ENCODE measurements around the gene SRSF7.
A peak's percentile ranks its signal among the peaks of the same experiment; 100 is the strongest.
"Not testable (repeated sequence)": the region's sequence is repeated elsewhere in the genome, so short reads cannot be mapped to it uniquely, and the experiment has no call there.

The SRSF7 gene

DNA sequence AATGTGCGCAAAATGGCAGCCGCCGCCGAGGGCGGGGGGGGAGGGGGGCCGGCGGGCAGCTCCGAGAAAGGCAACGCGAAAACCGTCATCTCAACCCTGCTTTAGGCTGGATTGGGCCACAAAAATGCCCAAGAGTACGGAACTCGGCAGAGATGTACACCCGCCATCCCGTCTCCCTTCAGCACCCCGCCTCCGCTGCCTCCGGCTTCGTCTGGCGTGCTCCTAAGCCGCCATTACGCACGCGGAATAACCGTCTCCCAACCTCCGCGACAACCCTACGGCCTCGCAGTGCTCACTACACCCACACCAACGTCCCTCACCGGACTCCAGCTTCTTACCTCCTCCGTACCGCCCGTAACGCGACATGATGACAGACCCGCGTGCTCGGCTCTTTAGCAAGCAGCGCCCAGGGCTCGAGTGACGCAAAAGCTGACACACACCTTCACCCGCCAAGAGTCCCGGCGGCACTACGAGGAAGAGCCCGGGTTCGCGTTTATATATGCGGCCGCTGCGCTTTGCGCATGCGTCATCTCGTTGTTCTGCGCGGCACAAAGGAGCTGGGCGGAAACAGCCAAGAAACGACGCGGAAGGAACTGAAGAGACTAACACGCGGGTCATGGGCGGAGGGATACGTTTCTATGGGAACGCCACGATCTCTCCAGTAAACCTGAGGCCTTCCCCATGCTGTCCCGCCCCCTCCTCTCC lies at the start of gene SRSF7:
TSS of gene SRSF7 (minus strand) at position 471 of the 705 bp plus-strand sequence. CDS start at position 366, 105 bp downstream.
- DNase-seq (ENCODE audit: low read depth in 2 of 3, low spot score in 2 of 3) = peak; percentile 93 to 100 (median 100)

DNA sequence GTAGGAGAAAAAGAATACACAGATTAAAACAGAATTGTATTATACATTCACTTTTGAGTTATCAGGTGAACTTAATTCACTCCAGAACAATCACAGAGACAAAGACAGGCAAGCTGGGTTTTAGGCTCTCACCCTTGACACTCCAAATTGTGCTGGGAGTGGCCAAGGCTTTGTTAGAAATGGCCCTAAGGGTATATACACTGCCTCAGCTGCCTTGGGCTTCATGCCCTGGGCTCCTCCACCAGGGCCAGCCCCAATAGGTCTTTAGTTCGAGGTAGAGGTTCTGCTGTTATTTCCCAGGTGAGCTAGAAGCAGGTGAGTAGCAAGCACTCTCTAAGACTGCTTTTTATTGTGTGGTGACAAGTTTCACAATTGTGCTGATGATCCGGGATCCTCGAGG lies 46.8 kb upstream of the SRSF7 start:
- no peak for DNase-seq (ENCODE audit: low read depth in 2 of 3, low spot score in 2 of 3)

DNA sequence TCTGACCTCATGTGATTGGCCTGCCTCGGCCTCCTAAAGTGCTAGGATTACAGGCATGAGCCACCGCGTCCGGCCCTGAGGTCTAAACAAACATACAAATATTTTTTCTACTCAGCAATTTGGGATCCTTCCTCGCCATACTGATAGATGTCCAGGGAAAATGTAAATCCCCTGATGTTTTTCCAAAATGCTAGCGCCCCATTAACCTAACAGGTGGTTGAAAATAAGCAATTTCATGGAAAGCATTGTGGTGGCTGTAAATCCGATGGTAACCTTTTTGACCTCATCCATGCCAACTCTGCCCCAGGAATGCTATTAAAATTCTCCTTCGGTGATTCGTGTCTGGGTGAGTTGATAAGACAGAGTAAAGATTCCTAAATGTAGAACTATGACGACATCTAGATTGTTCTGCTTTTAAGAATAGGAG lies 46.1 kb upstream of the SRSF7 start:
- DNase-seq (ENCODE audit: low read depth in 2 of 3, low spot score in 2 of 3) = no peak

DNA sequence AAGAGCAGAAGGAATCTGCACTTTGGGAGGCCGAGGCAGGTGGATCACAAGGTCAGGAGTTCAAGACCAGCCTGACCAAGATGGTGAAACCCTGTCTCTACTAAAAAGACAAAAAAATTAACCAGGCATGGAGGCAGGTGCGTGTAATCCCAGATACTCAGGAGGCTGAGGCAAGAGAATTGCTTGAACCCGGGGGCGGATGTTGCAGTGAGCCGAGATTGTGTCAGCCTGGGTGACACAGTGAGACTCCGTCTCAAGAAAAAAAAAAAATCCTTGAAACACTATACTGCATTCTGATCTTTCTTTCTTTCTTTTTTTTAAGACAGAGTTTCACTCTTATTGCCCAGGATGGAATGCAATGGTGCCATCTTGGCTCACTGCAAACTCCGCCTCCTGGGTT lies 43.9 kb upstream of the SRSF7 start:
- not testable (repeated sequence) for DNase-seq (ENCODE audit: low read depth in 2 of 3, low spot score in 2 of 3)

DNA sequence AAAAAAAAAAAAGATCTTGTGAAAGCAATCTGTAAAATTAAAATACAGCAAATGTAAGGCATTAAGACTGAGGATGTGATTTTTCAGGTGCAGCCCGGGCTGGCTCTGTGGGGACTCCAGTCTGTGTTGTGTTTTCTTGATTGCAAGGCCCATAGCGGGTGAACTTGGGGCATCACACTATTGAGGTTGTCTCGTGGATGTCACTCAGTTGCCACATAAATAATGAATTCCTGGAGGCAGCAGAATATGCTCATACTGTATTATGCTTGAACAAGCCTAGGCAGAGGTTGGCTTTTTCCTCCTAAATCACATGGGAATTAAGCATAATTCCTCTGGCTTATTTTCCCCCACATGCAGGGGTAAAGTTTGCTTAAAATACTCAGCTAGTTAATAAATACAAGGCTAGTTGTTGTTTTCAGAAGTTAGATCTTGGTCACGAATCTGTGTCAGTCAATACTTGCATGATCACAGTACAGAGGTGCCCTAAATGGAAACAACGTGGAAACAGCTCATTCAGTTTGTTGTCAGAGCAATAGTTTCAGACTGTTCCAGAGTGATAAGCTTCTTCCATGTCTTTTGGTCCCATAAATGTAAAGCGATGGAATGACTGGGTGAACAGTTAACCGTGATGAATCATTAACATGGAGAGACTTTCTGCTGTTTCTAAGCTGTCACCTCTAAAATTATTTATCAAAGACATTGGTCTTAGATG lies 43.2 kb upstream of the SRSF7 start:
- no peak for DNase-seq (ENCODE audit: low read depth in 2 of 3, low spot score in 2 of 3)

DNA sequence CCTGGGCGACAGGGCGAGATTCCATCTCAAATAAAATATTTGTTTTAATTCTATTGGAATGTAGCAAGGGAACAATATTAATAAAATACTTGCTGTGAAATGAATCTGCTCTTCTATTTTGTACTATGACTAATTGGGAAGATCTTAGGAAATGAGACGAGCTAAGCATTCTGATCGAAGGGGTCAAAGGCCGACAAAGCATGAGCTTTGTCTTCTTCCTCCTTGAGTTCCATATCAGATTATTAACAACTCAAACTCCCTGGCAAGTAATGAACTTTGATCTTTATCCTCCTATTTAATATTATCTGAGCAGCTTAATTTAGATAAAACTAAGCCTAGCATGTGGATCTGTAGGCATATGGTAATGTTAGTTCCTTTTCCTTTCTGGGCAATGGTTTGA lies 42.4 kb upstream of the SRSF7 start:
- DNase-seq (ENCODE audit: low read depth in 2 of 3, low spot score in 2 of 3) = no peak

DNA sequence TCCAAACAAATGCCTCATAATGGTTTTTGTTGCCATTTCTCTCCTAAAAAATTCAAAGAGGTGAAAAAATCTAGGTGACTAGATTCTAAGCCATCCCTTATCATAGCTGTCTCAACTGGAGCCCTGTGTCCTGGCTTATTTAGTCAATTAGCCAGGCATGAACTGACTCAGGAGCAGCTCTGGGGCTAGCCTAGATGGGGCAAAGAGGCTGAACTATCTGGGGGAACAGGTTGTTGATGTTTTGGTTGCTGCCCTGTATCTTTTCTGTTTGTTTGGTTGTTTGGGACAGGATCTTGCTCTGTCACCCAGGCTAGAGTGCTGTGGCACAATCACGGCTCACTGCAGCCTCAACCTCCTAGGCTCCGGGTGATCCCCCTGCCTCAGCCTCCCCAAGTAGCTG lies 41.6 kb upstream of the SRSF7 start:
- no peak for DNase-seq (ENCODE audit: low read depth in 2 of 3, low spot score in 2 of 3)

DNA sequence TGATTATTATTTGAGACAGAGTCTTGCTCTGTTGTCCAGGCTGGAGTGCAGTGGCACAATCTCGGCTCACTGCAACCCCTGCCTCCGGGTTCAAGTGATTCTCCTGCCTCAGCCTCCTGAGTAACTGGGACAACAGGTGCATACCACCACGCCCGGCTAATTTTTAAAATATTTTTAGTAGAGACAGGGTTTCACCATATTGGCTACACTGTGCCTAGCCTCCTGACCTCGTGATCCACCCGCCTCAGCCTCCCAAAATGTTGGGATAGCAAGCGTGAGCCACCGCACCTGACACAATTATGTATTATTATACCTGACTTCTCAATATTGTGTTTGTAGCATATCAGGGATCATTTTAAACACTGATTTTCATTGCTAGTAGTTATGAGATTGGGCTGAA lies 41.2 kb upstream of the SRSF7 start:
- DNase-seq (ENCODE audit: low read depth in 2 of 3, low spot score in 2 of 3) = not testable (repeated sequence)

DNA sequence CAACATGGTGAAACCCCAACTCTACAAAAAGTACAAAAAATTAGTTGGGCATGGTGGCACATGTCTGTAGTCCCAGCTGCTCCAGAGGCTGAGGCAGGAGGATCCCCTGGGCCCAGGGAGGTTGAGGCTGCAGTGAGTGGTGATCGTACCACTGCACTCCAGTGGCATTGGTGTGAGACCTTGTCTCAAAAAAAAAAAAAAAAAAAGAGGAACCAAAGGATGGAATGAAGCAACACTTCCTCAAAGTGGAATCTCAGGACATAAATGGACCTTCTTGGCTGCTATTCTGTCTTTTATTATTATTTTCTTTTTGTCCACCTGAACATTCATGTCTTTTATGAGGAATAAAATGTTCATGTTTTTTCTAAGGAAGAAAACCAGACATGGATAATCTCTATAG lies 40.6 kb upstream of the SRSF7 start:
- no peak for DNase-seq (ENCODE audit: low read depth in 2 of 3, low spot score in 2 of 3)

DNA sequence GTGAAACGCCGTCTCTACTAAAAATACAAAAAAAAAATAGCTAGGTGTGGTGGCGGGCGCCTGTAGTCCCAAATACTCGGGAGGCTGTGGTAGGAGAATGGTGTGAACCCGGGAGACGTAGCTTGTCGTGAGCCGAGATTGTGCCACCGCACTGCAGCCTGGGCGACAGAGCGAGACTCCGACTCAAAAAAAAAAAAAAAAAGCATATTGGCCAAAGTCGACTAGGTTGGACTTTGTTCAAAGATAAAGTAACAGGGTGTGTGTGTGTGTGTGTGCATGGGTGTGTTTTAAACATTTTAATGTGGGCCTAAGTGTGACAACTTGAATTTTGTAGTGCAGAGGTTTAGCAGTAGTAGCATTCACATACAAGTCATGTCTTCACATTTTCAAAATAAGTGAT lies 38.5 kb upstream of the SRSF7 start:
- no peak for DNase-seq (ENCODE audit: low read depth in 2 of 3, low spot score in 2 of 3)

DNA sequence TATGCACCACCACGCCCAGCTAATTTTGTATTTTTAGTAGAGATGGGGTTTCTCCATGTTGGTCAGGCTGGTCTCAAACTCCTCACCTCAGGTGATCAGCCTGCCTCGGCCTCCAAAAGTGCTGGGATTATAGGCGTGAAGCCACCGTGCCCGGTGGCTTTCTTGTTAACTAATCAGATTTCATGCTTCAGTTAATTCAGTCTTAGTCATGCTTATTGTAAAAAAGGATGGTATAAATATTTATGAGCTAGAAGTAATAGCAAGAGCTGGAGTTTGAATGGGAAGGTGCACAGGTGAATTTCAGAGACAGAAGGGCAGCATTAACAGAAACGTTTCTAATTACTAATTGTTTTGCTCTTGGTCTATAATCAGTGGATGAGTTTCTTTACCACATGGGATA lies 37.1 kb upstream of the SRSF7 start:
- DNase-seq (ENCODE audit: low read depth in 2 of 3, low spot score in 2 of 3) = no peak

DNA sequence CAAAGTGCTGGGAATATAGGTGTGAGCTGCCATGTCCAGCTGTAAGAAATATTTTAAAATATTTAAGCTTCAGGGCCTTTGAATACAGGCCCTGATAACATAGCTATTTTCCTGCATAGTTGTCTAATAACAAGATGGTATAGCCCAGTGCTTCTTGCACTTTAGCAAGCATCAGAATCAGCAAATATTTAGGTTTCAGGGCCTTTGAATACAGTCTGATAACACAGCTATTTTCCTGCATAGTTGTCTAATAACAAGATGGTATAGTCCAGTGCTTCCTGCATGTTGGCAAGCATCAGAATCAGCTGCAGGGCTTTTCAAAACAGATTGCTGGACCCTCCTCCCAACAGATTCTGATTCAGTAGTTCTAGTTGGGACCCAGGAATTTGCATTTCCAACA lies 32.4 kb upstream of the SRSF7 start:
- no peak for DNase-seq (ENCODE audit: low read depth in 2 of 3, low spot score in 2 of 3)

DNA sequence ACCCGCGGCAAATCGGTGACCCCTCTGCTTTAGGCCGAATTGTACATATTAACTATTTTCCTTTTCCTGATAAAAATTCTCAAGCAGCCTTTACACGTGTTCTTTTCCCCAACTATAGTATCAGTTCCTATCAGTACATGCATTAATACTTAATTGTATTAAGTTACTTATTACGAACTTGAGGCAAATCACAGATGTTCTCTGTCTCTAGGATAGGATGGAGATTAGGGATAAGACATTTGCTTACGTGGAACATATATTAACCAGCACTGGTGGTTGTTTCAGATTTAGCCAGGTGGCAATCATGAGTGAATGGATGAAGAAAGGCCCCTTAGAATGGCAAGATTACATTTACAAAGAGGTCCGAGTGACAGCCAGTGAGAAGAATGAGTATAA lies 27.5 kb upstream of the SRSF7 start:
- DNase-seq (ENCODE audit: low read depth in 2 of 3, low spot score in 2 of 3) = no peak

DNA sequence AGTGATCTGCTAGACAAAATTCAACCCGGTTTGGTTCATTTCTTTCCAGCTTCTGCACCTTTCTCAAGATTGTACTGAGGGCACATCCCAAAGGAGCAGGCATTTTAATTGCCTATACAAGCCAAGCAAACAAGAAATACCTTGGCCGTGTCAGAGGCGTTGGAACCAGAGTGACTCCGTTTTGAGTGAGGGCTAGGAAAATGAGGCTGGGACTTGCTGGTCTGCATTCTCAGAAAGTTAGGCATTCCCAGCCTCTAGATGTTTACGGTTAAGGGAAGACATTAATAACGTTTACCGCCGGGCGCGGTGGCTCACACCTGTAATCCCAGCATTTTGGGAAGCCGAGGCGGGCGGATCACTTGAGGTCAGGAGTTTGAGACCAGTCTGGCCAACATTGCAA lies 25.4 kb upstream of the SRSF7 start:
- no peak for DNase-seq (ENCODE audit: low read depth in 2 of 3, low spot score in 2 of 3)

DNA sequence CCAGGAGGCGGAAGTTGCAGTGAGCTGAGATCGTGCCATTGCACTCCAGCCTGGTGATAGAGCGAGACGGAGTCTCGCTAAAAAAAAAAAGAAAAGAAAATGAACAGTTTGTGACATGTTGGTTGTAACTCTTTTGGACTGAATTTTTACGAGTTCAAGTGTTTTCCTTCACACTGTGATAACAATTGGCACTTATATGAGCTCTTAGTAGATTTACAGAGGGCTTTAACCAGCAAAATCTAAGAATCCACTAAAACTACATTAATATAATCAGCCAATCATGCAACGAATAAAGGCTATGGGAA lies 24.7 kb upstream of the SRSF7 start:
- no peak for DNase-seq (ENCODE audit: low read depth in 2 of 3, low spot score in 2 of 3)

DNA sequence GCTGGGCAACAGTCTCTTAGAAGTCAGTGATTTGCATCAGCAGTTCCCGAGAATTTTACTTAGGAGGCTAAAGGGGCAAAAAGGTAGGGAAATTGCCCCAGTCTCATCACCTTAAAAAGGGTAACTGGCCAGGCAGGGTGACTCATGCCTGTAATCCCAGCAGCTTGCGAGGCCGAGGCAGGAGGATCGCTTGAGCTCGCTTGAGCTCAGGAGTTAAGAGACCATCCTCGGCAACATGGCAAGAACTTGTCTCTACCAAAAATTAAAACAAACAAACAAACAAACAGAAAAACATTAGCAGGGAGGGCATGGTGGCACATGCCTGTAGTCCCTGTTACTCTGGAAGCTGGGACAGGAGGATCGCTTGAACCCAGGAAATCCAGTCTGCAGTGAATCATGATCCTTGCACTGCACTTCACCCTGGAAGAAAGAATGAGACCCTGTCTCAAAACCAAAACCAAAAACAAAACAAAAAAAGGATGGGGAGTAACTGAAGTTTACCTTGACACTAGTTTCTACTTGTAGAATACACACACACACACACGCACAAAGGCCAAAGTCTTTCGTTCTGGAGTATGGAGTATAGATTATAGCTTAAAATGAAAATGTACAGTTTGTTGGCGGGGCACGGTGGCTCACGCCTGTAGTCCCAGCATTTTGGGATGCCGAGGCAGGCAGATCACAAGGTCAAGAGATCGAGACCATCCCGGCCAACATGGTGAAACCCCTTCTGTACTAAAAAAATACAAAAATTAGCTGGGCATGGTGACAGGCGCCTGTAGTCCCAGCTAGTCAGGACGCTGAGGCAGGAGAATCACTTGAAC lies 24.1 kb upstream of the SRSF7 start:
- DNase-seq (ENCODE audit: low read depth in 2 of 3, low spot score in 2 of 3) = no peak

DNA sequence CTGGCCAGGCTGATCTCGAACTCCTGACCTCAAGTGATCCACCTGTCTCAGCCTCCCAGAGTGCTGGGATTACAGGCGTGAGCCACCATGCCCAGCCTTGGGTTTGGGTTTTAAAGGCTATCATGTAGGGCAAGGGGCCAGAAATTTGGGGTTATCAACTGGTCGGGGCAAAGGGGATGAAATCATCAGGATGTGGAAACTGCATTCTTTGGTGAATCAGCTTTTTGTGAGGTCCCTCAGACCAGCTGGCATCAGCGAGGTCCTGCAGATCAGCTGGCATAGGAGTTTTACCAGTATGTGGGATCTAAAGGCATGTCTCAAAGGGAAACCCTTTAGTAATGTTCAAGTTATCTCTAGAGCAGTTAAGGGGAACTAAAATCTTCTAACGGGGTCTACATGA lies 20.5 kb upstream of the SRSF7 start:
- no peak for DNase-seq (ENCODE audit: low read depth in 2 of 3, low spot score in 2 of 3)

DNA sequence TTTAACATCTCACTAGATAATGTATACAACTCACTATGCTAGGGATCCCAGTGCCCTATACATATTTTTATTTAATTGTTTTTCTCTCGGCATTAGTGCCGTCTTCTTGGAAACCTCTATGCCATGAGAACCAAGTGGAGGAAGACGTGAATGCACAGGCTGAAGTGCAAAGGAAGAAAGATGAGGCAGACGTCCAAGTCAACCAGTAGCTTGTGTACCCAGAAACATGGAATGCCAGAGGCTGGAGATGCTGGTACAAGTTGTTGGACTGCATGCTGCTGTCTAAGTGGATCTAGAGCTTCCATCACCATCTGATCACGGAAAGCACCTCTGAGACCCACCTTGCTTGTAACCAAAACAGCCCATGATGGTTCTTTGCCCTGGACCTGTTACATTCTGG lies 14.4 kb upstream of the SRSF7 start:
- DNase-seq (ENCODE audit: low read depth in 2 of 3, low spot score in 2 of 3) = no peak

DNA sequence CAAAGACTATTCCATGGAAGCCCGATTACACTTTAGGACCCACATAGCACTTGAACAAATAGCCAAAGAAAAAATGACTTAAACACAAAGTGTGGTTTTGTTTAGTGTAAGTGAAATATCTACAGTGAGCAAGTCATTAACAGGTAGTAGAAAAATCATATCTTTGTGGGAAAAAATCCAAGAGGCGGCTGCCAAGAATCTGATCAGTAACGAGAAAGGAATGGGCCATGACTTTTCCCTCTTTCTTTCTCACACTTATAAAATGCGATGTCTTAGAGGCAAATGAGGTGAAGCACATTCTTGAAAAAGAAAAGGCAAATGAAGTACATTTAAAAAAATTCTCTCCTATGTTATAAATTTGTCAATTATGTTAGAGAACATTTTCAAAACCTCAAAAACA lies 14.0 kb upstream of the SRSF7 start:
- DNase-seq (ENCODE audit: low read depth in 2 of 3, low spot score in 2 of 3) = no peak

DNA sequence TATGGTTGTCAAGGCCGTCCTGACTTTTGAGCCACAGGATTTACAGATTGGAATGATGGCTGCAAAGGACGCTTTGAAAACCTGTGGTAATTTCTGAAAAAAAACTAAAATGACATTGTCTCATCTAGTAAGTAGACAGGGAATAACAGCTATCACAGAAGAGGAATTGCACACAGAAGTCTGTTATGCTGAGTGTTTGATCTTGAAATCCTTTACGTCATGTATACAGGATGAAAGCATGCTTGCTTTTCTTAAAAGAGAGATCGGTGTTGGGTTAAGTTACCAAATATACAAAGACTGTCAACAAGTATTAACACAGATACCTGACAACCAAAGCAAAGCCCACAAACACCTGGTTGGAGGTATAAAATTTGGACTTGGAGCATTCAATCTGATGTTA lies 12.6 kb upstream of the SRSF7 start:
- no peak for DNase-seq (ENCODE audit: low read depth in 2 of 3, low spot score in 2 of 3)

DNA sequence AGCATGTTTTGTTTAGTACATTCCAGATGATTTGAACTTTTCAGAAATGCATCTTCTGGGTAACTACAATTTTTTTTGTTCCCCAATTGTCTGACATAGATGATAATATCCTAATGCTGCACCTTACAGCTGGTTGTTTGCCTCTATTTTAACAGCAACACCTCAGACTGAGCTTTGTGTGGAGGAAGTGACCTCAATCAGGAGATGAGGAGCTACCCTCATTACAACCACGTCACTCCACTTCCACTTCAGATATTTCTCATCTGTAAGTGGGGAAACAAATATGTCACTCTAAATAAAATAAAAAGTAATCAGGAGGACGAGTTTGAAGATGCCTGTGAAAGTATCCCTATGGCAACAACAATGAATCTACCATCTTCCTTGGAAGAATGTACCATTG lies 12.1 kb upstream of the SRSF7 start:
- no peak for DNase-seq (ENCODE audit: low read depth in 2 of 3, low spot score in 2 of 3)

DNA sequence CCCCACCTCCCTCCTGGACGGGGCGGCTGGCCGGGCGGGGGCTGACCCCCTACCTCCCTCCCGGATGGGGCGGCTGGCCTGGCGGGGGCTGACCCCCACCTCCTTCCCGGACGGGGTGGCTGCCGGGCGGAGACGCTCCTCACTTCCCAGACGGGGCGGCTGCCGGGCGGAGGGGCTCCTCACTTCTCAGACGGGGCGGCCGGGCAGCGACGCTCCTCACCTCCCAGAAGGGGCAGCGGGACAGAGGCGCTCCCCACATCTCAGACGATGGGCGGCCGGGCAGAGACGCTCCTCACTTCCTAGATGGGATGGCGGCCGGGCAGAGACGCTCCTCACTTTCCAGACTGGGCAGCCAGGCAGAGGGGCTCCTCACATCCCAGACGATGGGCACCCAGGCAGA lies 4.7 kb upstream of the SRSF7 start:
- not testable (repeated sequence) for DNase-seq (ENCODE audit: low read depth in 2 of 3, low spot score in 2 of 3)
